ENCODE measurements around the gene MYO9A. TPM values are rescaled to one million over a fixed set of nuclear protein-coding genes. Genes with fewer than 3 reads are reported as not detected.

Gene MYO9A
- total RNA-seq, 1 experiment from 2014 or later: 23.0 TPM

GRCh38 chr15:72156928-72157327 lies 39.0 kb upstream of the MYO9A start:
- H2AFZ ChIP-seq (ENCODE audit: low read depth, low read length, poor library complexity, severe bottlenecking): no peak overlapping the region
- ATAC-seq: no peak
- no TSS peak for BruUV-seq (replicated peaks)

More at GRCh38 chr15:72156928-72157327, 39.0 kb upstream of the MYO9A start:
- peaks cover 4 to 12% of the 10 kb centered on the region in 2 experiments; a peak in 3 of 4 replicates for H3K4me1 ChIP-seq (ENCODE audit: control insufficient read depth in 1 of 2, insufficient read depth in 2 of 2, low read length in 2 of 2)
- no peaks in the 10 kb centered on the region for H3K36me3 ChIP-seq (ENCODE audit: control insufficient read depth in 1 of 2, insufficient read depth in 2 of 2, low read length in 2 of 2)
- H3K9me2 ChIP-seq (ENCODE audit: insufficient read depth): no peaks in the 10 kb centered on the region
- H3K9me3 ChIP-seq (ENCODE audit: control insufficient read depth in 1 of 2, insufficient read depth in 1 of 2, low read depth in 1 of 2, low read length in 2 of 2): no peaks in the 10 kb centered on the region
- H3K27ac ChIP-seq (ENCODE audit: low read depth, low read length): no peak overlapping the region
- TF ChIP-seq TCF7L2 (IDR thresholded peaks at IDR 0.05; ENCODE audit: borderline replicate concordance, extremely low read depth, insufficient read depth, insufficient read length) (no peak), EZH2phosphoT487 (IDR thresholded peaks at IDR 0.05; ENCODE audit: borderline replicate concordance) (no peak), EZH2 (IDR thresholded peaks at IDR 0.05) (no peak), SRF (IDR thresholded peaks at IDR 0.05; ENCODE audit: low read depth) (no peak), JUND (IDR thresholded peaks at IDR 0.05) (no peak), CEBPB (IDR thresholded peaks at IDR 0.05; ENCODE audit: low read depth) (no peak), ZNF274 (IDR thresholded peaks at IDR 0.05; ENCODE audit: low read depth, low read length) (no peak), RAD21 (IDR thresholded peaks at IDR 0.05; ENCODE audit: low read depth) (no peak), FOSL1 (IDR thresholded peaks at IDR 0.05; ENCODE audit: low read depth) (no peak), YY1 (IDR thresholded peaks at IDR 0.05; ENCODE audit: extremely low read depth, insufficient replicate concordance, low read depth, low read length) (no peak), CTCF (IDR thresholded peaks at IDR 0.05 in 2 of 3, conservative IDR thresholded peaks at IDR 0.05 in 1 of 3; ENCODE audit: borderline replicate concordance in 1 of 3, insufficient read depth in 1 of 3, low read depth in 2 of 3, low read length in 2 of 3) (no peak), CBX3 (IDR thresholded peaks at IDR 0.05; ENCODE audit: low read depth) (no peak), POLR2A (IDR thresholded peaks at IDR 0.05; ENCODE audit: borderline replicate concordance, extremely low read depth, insufficient read depth, insufficient read length) (no peak), ELF1 (IDR thresholded peaks at IDR 0.05; ENCODE audit: borderline replicate concordance, low read depth) (no peak), POLR2AphosphoS5 (IDR thresholded peaks at IDR 0.05; ENCODE audit: low read depth, low read length) (no peak), SP1 (IDR thresholded peaks at IDR 0.05; ENCODE audit: low read depth) (no peak), ZBTB33 (IDR thresholded peaks at IDR 0.05; ENCODE audit: extremely low read depth, insufficient replicate concordance, low read length) (no peak), SIN3A (IDR thresholded peaks at IDR 0.05; ENCODE audit: low read depth) (no peak), REST (IDR thresholded peaks at IDR 0.05; ENCODE audit: low read depth) (no peak), ZFX (IDR thresholded peaks at IDR 0.05) (no peak)
- no peak overlapping the region for H3K4me2 ChIP-seq (ENCODE audit: low read length)
- no peaks in the 10 kb centered on the region for H4K20me1 ChIP-seq (ENCODE audit: insufficient read depth)
- no peaks in the 10 kb centered on the region for H3K79me2 ChIP-seq (ENCODE audit: insufficient read depth, low read length)
- no peak overlapping the region for H3K9ac ChIP-seq (ENCODE audit: low read length)
- no peak for DNase-seq (ENCODE audit: low read depth, low spot score)
- intact Hi-C loops (cut with micrococcal nuclease): loop anchor here (1.0 to 5.0 kb wide), 5 partner anchors 354 to 1185 kb away; no protein-coding TSS in a partner anchor
- CTCF ChIA-PET: interaction anchor here (0.9 to 2.4 kb wide), 8 partner anchors 8 to 413 kb away, joined by 3 to 35 read pairs (median 4); no protein-coding TSS in a partner anchor
- H3K27me3 ChIP-seq (ENCODE audit: insufficient read depth, low read length): no peaks in the 10 kb centered on the region
- RAD21 ChIA-PET (ENCODE audit: low non-redundant PET in 1 of 2, low total read pairs in 2 of 2, uncharacterized antibody in 2 of 2, unreplicated experiment in 2 of 2): interaction anchor here in 1 of 2 experiments (1.6 kb wide), 1 partner anchor 404 kb away, joined by 7 read pairs; no protein-coding TSS in a partner anchor
- no peak overlapping the region for H3K4me3 ChIP-seq (replicated peaks in 1 of 2; ENCODE audit: low read depth in 1 of 2, low read length in 2 of 2)
- POLR2A ChIA-PET: no interaction called here
